ENCODE data around the gene SIAH2.

The SIAH2 gene

GRCh38 chr3:150773616-150774192, 10.7 kb upstream of the SIAH2 start:
- DNase-seq: no peak

DNA sequence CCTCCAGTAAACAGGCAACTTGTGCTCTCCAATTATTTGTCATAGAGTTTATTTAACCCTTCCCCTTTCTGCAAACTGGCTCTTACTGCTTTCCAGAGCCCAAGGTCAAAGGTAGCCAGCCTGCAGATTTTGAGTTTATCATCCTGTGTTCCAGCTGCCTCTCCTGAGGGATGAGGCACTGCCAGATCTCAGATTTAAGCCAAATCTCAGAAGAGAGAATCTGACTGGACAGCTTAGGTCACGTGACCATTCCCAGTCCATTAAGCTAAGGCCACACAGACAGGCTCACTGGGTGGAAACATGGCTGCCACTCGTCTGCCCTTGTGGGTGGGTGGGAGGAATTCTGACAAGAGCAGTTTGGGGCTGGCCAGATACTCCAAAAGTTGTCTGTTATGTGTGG, 8.6 kb upstream of the SIAH2 start:
- DNase-seq: no peak

GRCh38 chr3:150770681-150771080, 7.7 kb upstream of the SIAH2 start:
- no peak for DNase-seq

GRCh38 chr3:150766742-150767141, 3.8 kb upstream of the SIAH2 start:
- DNase-seq: no peak

- DNase-seq: no peak
Observed at GRCh38 chr3:150765949-150766720, 3.2 kb upstream of the SIAH2 start.

- no peak for DNase-seq
Observed at GRCh38 chr3:150764967-150765366, 2.0 kb upstream of the SIAH2 start.

DNA sequence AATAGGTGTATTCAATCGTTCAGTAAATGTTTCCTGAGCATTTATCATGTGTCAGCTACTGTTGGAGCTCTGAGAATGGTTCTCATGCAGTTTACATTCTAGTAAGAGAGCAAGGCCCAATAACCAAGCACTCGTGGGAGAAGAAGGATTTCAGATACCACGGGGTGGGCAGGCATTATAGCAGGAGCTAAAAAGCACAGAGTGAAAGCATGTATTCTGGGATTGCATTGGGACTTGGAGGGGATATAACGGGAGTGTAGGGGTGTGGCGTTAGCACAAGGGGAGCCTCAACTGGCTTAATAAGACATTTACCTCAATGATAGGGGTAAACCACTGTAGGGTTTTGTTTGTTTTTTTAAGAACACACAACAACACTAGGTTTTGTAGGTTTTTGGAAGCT, 1.6 kb upstream of the SIAH2 start:
- DNase-seq: no peak

DNA sequence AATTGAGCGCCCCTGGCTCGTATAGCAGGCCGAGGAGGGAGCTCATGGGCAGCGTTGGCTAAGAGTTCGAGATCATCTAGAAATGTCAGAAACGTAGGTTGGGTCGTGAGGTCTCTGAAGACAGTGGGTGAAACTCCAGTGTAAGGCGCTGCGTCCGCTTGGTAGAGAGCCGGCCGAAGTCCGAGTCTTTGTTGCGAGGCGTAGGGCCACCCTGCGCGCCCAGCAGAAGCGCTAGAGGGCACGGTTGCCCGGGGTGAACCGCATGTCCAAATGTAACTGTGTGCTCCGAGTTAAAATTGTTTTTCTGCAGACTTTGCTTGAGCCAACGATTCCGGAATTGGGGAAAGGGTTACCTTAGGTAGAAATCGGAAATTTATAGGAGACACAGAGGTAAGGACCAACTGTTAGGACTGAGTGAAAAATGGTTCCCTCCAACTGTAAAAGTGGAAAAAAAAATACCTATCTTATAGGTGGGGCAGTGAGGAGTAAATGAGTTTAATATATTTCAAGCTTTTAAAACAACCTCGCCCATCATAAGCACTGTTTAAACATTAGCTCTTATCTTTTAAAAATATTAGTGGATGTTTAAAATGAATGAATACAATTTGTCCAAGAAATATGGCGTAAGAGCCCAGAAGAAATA, 993 bp upstream of the SIAH2 start:
- DNase-seq: peak; percentile 61

- no peak for DNase-seq
Observed at GRCh38 chr3:150762662-150763121, 277 bp downstream of the SIAH2 start.

- DNase-seq: peak; percentile 38
Observed at GRCh38 chr3:150761831-150762661, 923 bp downstream of the SIAH2 start.

DNA sequence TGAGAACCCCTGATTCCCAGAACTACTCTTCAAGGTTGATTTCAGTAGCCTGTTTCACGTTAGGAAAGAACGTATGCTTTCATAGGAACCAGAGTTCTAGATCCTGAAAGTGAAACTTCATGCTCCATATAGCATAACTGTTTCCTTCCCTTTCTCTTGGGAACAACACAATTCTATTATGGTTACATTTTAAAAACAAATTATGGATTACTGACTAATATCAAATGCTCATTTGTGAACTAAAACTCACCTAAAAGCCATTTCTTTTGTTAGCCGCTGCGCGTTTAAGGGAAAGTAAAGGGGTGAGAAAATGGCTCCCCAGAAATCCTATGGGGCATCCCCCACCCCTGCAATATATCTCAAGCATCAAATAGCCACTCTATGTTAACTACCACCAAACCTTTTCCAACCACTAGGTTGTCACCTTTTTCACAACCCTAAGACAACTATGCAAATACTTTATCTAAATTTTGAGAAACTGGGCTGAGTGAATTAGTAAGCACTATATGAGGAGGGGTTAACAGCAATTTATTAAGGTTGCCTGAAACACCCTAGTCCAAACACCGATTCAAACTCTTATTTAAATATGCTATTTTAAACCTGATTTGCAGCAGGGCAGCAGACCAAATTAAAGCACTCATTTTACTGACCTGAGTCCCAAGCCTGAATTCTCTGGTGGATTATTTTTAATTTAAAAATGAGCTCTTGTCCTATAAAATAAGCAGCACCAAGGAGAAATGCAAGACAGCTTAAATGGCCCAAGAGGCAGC, 2.4 kb downstream of the SIAH2 start:
- DNase-seq: no peak

DNA sequence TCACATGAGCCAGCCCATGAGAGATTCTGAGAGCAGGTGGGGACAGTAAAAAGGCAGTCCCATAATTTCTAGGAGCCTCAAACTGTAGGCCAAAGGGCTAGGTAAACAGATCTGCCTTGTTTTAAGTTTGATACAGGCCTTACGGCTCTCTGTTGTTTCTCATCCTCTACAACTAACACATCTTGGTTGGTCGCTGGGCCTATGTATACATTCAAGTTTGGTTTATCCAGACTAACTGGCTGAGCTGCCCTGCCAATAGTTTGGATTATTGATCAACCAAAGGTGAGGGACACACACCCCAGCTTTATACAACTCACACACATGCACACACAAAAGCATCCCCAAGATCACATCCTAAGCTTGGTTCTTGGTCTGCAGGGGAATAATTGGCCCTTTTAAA, 3.0 kb downstream of the SIAH2 start:
- no peak for DNase-seq

- no peak for DNase-seq
Observed at GRCh38 chr3:150759319-150759718, 3.6 kb downstream of the SIAH2 start.

GRCh38 chr3:150757768-150758167, 5.2 kb downstream of the SIAH2 start:
- DNase-seq: no peak

DNA sequence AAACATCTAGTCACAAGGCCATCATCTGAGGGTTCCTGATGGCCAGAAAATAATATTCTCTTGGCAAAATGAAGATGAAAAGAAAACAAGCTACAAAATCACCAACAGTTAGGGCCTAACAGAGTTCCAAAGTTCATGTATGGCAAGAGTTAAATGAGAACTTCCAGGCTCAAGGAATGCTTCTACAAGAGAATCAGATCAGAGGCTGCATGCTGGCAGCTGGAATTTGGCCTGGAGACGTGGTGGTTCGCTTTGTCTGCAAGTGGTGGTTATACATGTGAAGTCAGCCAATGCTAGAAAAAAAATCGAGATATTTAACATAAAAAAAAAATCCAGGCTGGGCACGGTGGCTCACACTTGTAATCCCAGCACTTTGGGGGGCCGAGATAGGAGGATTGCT, 5.6 kb downstream of the SIAH2 start:
- no peak for DNase-seq

DNA sequence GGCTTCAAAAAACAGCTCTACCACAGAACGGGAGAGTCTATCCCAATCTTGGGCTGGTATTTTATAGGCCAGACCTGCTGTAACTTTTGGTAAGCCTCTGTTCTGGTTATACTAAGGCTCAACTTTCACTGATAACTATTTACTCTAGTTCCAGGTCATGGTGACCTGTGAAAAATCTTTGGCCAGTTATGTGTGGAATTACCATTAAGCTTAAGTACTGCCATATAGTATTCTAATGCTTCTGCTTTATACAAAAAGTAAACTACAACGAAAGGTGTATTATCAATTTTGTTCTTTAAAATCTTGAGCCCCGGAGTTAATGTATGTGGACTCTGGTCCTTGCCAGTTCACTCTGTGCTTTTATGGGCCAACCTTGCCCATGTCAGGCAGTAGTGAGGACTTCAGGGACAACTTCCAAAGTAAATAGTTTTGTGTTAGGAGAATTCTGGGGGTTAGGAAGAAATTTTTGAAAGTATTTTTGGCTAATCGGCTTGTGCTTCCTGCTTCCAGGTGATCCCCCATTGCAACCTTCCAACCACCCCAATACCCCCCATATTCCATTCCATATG, 6.4 kb downstream of the SIAH2 start:
- DNase-seq: no peak

DNA sequence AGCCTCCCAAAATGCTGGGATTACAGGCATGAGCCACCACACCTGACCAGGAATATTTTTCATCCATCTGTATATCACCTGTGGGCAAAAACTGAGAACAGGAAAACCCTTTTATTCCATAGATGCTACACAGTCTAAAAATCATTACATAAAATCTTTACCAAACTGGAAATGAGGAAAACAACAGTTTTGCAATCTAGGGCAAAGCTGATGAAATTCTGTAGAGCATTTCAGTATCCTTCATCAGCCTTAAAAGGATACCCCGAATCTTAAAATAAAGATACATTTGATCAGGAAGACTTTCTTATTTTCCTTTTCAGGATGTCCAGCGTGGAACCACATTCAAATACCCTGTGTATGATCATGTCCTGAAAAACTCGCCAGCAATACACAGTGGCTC, 7.1 kb downstream of the SIAH2 start:
- no peak for DNase-seq

DNA sequence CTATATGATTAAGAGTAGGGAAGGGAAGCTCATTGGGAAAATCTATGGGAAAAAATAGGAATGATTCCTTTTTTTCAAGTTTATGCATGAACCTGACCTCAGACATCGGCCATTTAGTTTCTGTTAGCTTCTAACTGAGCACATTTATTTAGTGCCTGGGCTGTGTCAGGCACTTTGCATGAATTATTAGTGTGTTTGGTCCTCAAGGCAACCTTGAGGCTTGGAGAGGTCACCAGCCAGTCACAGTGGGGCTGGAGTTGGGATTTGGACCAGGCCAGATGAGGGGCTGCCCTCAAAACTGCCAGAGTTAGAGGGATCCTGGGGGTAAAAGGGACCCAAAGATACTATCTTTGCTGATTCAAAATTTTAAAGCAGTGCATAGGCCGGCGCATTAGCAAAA, 8.1 kb downstream of the SIAH2 start:
- no peak for DNase-seq

GRCh38 chr3:150751781-150752263, 11.1 kb downstream of the SIAH2 start:
- no peak for DNase-seq

GRCh38 chr3:150749255-150749654, 13.7 kb downstream of the SIAH2 start:
- DNase-seq: no peak

DNA sequence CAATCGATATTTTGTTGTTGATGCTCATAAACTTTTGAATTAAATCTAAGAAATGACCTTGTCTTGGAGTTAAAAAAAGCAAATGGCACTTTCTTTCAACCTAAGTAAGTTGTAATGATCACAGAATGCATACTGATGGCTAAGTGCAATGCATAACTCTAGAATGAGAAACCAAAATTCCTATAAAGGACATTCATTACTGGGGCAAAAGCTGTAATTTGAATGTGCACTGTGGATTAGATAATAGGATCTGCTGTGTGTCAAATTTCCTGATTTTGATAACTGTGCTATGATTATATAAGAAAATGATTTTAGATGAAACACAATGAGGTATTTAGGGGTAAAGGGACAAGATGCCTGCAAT, 14.3 kb downstream of the SIAH2 start:
- no peak for DNase-seq

Measured in 8988T (cell line).